ENCODE data around the gene FAM89B.
A peak's percentile ranks its signal among the peaks of the same experiment; 100 is the strongest.

Gene FAM89B

GRCh38 chr11:65610404-65610803 is 38.1 kb downstream of the FAM89B start:
- peaks cover 36% of the 10 kb centered on the region for H3K4me1 ChIP-seq (ENCODE audit: control insufficient read depth, insufficient read depth, low read length)
- H3K36me3 ChIP-seq (ENCODE audit: control insufficient read depth, insufficient read depth, low read length): peaks cover 8% of the 10 kb centered on the region
- no peak overlapping the region for H3K9ac ChIP-seq (ENCODE audit: low read length)

GRCh38 chr11:65611028-65611757 is 38.9 kb downstream of the FAM89B start:
- H3K4me1 ChIP-seq (ENCODE audit: control insufficient read depth, insufficient read depth, low read length): peaks cover 36% of the 10 kb centered on the region
- peaks cover 3% of the 10 kb centered on the region; the same call in 1 of the 2 replicates for H3K36me3 ChIP-seq (ENCODE audit: control insufficient read depth, insufficient read depth, low read length)
- H3K4me3 ChIP-seq (ENCODE audit: low read depth, low read length): no peak overlapping the region; the same call in 1 of the 2 replicates
- no peaks in the 10 kb centered on the region for H3K27me3 ChIP-seq (ENCODE audit: control insufficient read depth, insufficient read depth, low read length)
- H3K27ac ChIP-seq (ENCODE audit: low read depth, low read length): no peak overlapping the region
- no peaks in the 10 kb centered on the region for H3K9me3 ChIP-seq (ENCODE audit: control insufficient read depth, insufficient read depth, low read depth, low read length)
- no peak overlapping the region for H3K9ac ChIP-seq (ENCODE audit: low read length)

More at GRCh38 chr11:65610404-65610803, 38.1 kb downstream of the FAM89B start:
- Histone ChIP-seq H3K27ac (ENCODE audit: low read depth, low read length) (no peak overlapping the region), H3K27me3 (ENCODE audit: control insufficient read depth, insufficient read depth, low read length) (no peaks in the 10 kb centered on the region), H3K9me3 (ENCODE audit: control insufficient read depth, insufficient read depth, low read depth, low read length) (no peaks in the 10 kb centered on the region), H3K4me3 (ENCODE audit: low read depth, low read length) (no peak overlapping the region)

GRCh38 chr11:65611758-65612603 is 39.6 kb downstream of the FAM89B start:
- Histone ChIP-seq H3K4me1 (ENCODE audit: control insufficient read depth, insufficient read depth, low read length) (peaks cover 36% of the 10 kb centered on the region), H3K9ac (ENCODE audit: low read length) (peak overlapping the region; percentile 9), H3K27ac (ENCODE audit: low read depth, low read length) (no peak overlapping the region), H3K27me3 (ENCODE audit: control insufficient read depth, insufficient read depth, low read length) (no peaks in the 10 kb centered on the region), H3K4me3 (ENCODE audit: low read depth, low read length) (peak overlapping the region; percentile 75; the same call in 1 of the 2 replicates), H3K36me3 (ENCODE audit: control insufficient read depth, insufficient read depth, low read length) (peaks cover 3% of the 10 kb centered on the region), H3K9me3 (ENCODE audit: control insufficient read depth, insufficient read depth, low read depth, low read length) (no peaks in the 10 kb centered on the region)

GRCh38 chr11:65612691-65613090 is 40.4 kb downstream of the FAM89B start:
- Histone ChIP-seq H3K27me3 (ENCODE audit: control insufficient read depth, insufficient read depth, low read length) (no peaks in the 10 kb centered on the region), H3K9me3 (ENCODE audit: control insufficient read depth, insufficient read depth, low read depth, low read length) (no peaks in the 10 kb centered on the region), H3K4me1 (ENCODE audit: control insufficient read depth, insufficient read depth, low read length) (peaks cover 32% of the 10 kb centered on the region), H3K27ac (ENCODE audit: low read depth, low read length) (no peak overlapping the region), H3K9ac (ENCODE audit: low read length) (no peak overlapping the region), H3K4me3 (ENCODE audit: low read depth, low read length) (peak overlapping the region; percentile 75), H3K36me3 (ENCODE audit: control insufficient read depth, insufficient read depth, low read length) (peaks cover 10% of the 10 kb centered on the region)

- H3K9ac ChIP-seq (ENCODE audit: low read length): peak overlapping the region; percentile 58
- peak overlapping the region; percentile 75 for H3K4me3 ChIP-seq (ENCODE audit: low read depth, low read length)
- H3K4me1 ChIP-seq (ENCODE audit: control insufficient read depth, insufficient read depth, low read length): peaks cover 26% of the 10 kb centered on the region
- no peaks in the 10 kb centered on the region for H3K9me3 ChIP-seq (ENCODE audit: control insufficient read depth, insufficient read depth, low read depth, low read length)
- no peaks in the 10 kb centered on the region for H3K27me3 ChIP-seq (ENCODE audit: control insufficient read depth, insufficient read depth, low read length)
- H3K36me3 ChIP-seq (ENCODE audit: control insufficient read depth, insufficient read depth, low read length): peaks cover 17% of the 10 kb centered on the region
- peak overlapping the region; percentile 63 for H3K27ac ChIP-seq (ENCODE audit: low read depth, low read length)
Observed at GRCh38 chr11:65613091-65613928, 41.0 kb downstream of the FAM89B start.

GRCh38 chr11:65615229-65615949 is 43.1 kb downstream of the FAM89B start, which contains the start of gene PCNX3:
PCNX3 (plus strand) TSS chr11:65615776; CDS start chr11:65616312, 536 bp downstream.
- Histone ChIP-seq H3K9me3 (ENCODE audit: control insufficient read depth, insufficient read depth, low read depth, low read length) (no peaks in the 10 kb centered on the region), H3K36me3 (ENCODE audit: control insufficient read depth, insufficient read depth, low read length) (peaks cover 35% of the 10 kb centered on the region), H3K4me1 (ENCODE audit: control insufficient read depth, insufficient read depth, low read length) (peaks cover 26% of the 10 kb centered on the region), H3K4me3 (ENCODE audit: low read depth, low read length) (peak within 1 kb of the TSS; percentile 76), H3K27ac (ENCODE audit: low read depth, low read length) (peak within 1 kb of the TSS; percentile 18; the same call in 1 of the 2 replicates), H3K9ac (ENCODE audit: low read length) (peak within 1 kb of the TSS; percentile 88), H3K27me3 (ENCODE audit: control insufficient read depth, insufficient read depth, low read length) (no peaks in the 10 kb centered on the region)

- no peaks in the 10 kb centered on the region for H3K9me3 ChIP-seq (ENCODE audit: control insufficient read depth, insufficient read depth, low read depth, low read length)
- no peaks in the 10 kb centered on the region for H3K27me3 ChIP-seq (ENCODE audit: control insufficient read depth, insufficient read depth, low read length)
- H3K27ac ChIP-seq (ENCODE audit: low read depth, low read length): peak overlapping the region; percentile 18; the same call in 1 of the 2 replicates
- H3K36me3 ChIP-seq (ENCODE audit: control insufficient read depth, insufficient read depth, low read length): peaks cover 42% of the 10 kb centered on the region
- H3K4me3 ChIP-seq (ENCODE audit: low read depth, low read length): peak overlapping the region; percentile 76
- peaks cover 26% of the 10 kb centered on the region for H3K4me1 ChIP-seq (ENCODE audit: control insufficient read depth, insufficient read depth, low read length)
- H3K9ac ChIP-seq (ENCODE audit: low read length): peak overlapping the region; percentile 73
Observed at GRCh38 chr11:65615950-65616574, 43.7 kb downstream of the FAM89B start.

GRCh38 chr11:65616575-65617001 is 44.2 kb downstream of the FAM89B start:
- Histone ChIP-seq H3K4me3 (ENCODE audit: low read depth, low read length) (peak overlapping the region; percentile 76), H3K36me3 (ENCODE audit: control insufficient read depth, insufficient read depth, low read length) (peaks cover 47% of the 10 kb centered on the region), H3K9ac (ENCODE audit: low read length) (peak overlapping the region; percentile 65), H3K27me3 (ENCODE audit: control insufficient read depth, insufficient read depth, low read length) (no peaks in the 10 kb centered on the region), H3K4me1 (ENCODE audit: control insufficient read depth, insufficient read depth, low read length) (peaks cover 23% of the 10 kb centered on the region), H3K9me3 (ENCODE audit: control insufficient read depth, insufficient read depth, low read depth, low read length) (no peaks in the 10 kb centered on the region), H3K27ac (ENCODE audit: low read depth, low read length) (peak overlapping the region; percentile 11; the same call in 1 of the 2 replicates)

- peaks cover 16% of the 10 kb centered on the region for H3K4me1 ChIP-seq (ENCODE audit: control insufficient read depth, insufficient read depth, low read length)
- H3K4me3 ChIP-seq (ENCODE audit: low read depth, low read length): peak overlapping the region; percentile 11; the same call in 1 of the 2 replicates
- peaks cover 54% of the 10 kb centered on the region for H3K36me3 ChIP-seq (ENCODE audit: control insufficient read depth, insufficient read depth, low read length)
- no peak overlapping the region for H3K9ac ChIP-seq (ENCODE audit: low read length)
- H3K27ac ChIP-seq (ENCODE audit: low read depth, low read length): no peak overlapping the region
- no peaks in the 10 kb centered on the region for H3K27me3 ChIP-seq (ENCODE audit: control insufficient read depth, insufficient read depth, low read length)
- no peaks in the 10 kb centered on the region for H3K9me3 ChIP-seq (ENCODE audit: control insufficient read depth, insufficient read depth, low read depth, low read length)
Observed at GRCh38 chr11:65617136-65617850, 45.0 kb downstream of the FAM89B start.

Data from HUES6 (cell line).